Measurements from ENCODE around the gene E2F1. TPM values are rescaled to one million over a fixed set of nuclear protein-coding genes. Genes with fewer than 3 reads are reported as not detected.
"Not testable (repeated sequence)": the region's sequence is repeated elsewhere in the genome, so short reads cannot be mapped to it uniquely, and the experiment has no call there.

E2F1 gene
- total and polyA plus RNA-seq, 4 experiments from 2014 or later = 0.46 to 2.6 (median 1.6) TPM

DNA sequence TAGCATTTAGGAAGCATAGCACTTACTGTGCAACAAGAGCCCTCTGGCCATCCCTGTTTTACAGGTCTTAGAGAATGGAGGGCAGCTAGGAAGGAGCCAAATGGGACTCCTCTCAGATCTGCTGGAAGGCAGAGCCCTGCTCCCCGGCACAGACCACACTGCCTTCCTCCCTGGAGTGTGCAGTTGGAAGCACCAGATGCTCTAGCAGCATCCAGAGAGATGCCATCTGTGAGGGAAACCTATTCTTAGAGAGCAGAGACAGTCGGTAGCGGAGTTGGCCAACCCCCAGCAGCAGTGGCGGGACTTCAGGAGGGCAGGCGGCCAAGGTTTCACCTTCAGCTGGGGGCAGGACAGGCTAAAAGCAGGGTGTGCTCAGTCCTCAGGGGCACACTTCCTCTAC, 16.7 kb upstream of the E2F1 start:
- H3K4me3 Mint-ChIP-seq = no peak overlapping the region
- peaks cover 0 to 2% (median 0%) of the 10 kb centered on the region in 8 donors for H3K9me3 Mint-ChIP-seq
- H3K27me3 Mint-ChIP-seq = no peaks in the 10 kb centered on the region
- H3K36me3 ChIP-seq (ENCODE audit: insufficient read depth, low read length) = peaks cover 6% of the 10 kb centered on the region
- intact Hi-C loops (cut with micrococcal nuclease) = no loop called here
- ChIA-PET POLR2A (ENCODE audit: partially characterized antibody) (no interaction called here), CTCF (ENCODE audit: partially characterized antibody) (no interaction called here)
- H3K27ac ChIP-seq (ENCODE audit: low read depth, low read length) = no peak overlapping the region
- H3K9me3 ChIP-seq (ENCODE audit: control insufficient read depth in 1 of 2, low read length in 2 of 2) = no peaks in the 10 kb centered on the region
- H3K27me3 ChIP-seq (ENCODE audit: insufficient read depth, low read length) = no peaks in the 10 kb centered on the region
- H3K27ac Mint-ChIP-seq = peak overlapping the region in 2 of 7 donors; percentile 20 to 25
- no peaks in the 10 kb centered on the region for H3K4me1 Mint-ChIP-seq
- H3K36me3 Mint-ChIP-seq = peaks cover 6 to 14% of the 10 kb centered on the region in 2 donors
- no peaks in the 10 kb centered on the region for H3K4me1 ChIP-seq (ENCODE audit: insufficient read depth, low read length)
- no peak for DNase-seq
- H3K4me3 ChIP-seq (ENCODE audit: low read length in 2 of 2) = no peak overlapping the region

GRCh38 chr20:33701629-33702450, 15.7 kb upstream of the E2F1 start:
- POLR2A ChIA-PET (ENCODE audit: partially characterized antibody) = no interaction called here
- H3K36me3 ChIP-seq (ENCODE audit: insufficient read depth, low read length) = no peaks in the 10 kb centered on the region
- DNase-seq = no peak
- H3K27me3 Mint-ChIP-seq = no peaks in the 10 kb centered on the region
- H3K36me3 Mint-ChIP-seq = peaks cover 0 to 6% of the 10 kb centered on the region in 2 donors
- no peak overlapping the region for H3K27ac ChIP-seq (ENCODE audit: low read depth, low read length)
- H3K27ac Mint-ChIP-seq = no peak overlapping the region
- CTCF ChIA-PET (ENCODE audit: partially characterized antibody) = no interaction called here
- H3K27me3 ChIP-seq (ENCODE audit: insufficient read depth, low read length) = no peaks in the 10 kb centered on the region
- H3K9me3 ChIP-seq (ENCODE audit: control insufficient read depth in 1 of 2, low read length in 2 of 2) = no peaks in the 10 kb centered on the region
- H3K4me1 Mint-ChIP-seq = no peaks in the 10 kb centered on the region
- intact Hi-C loops (cut with micrococcal nuclease) = no loop called here
- H3K9me3 Mint-ChIP-seq = peaks cover 0 to 4% (median 0%) of the 10 kb centered on the region in 8 donors
- H3K4me3 Mint-ChIP-seq = no peak overlapping the region
- H3K4me1 ChIP-seq (ENCODE audit: insufficient read depth, low read length) = no peaks in the 10 kb centered on the region
- H3K4me3 ChIP-seq (ENCODE audit: low read length in 2 of 2) = no peak overlapping the region

- H3K36me3 Mint-ChIP-seq; H3K9me3 Mint-ChIP-seq; POLR2A ChIA-PET (ENCODE audit: partially characterized antibody); H3K4me1 ChIP-seq (ENCODE audit: insufficient read depth, low read length); H3K9me3 ChIP-seq (ENCODE audit: control insufficient read depth in 1 of 2, low read length in 2 of 2); H3K27ac Mint-ChIP-seq; H3K4me3 ChIP-seq (ENCODE audit: low read length in 2 of 2); H3K4me1 Mint-ChIP-seq; H3K27me3 ChIP-seq (ENCODE audit: insufficient read depth, low read length); CTCF ChIA-PET (ENCODE audit: partially characterized antibody); H3K27me3 Mint-ChIP-seq; H3K36me3 ChIP-seq (ENCODE audit: insufficient read depth, low read length); H3K27ac ChIP-seq (ENCODE audit: low read depth, low read length); intact Hi-C loops (cut with micrococcal nuclease); DNase-seq; H3K4me3 Mint-ChIP-seq: not testable (repeated sequence)
Observed at GRCh38 chr20:33700696-33701441, 14.7 kb upstream of the E2F1 start.

GRCh38 chr20:33698966-33699365, 12.8 kb upstream of the E2F1 start:
- H3K4me3 ChIP-seq (ENCODE audit: low read length in 2 of 2); intact Hi-C loops (cut with micrococcal nuclease); H3K27me3 Mint-ChIP-seq; H3K27me3 ChIP-seq (ENCODE audit: insufficient read depth, low read length); H3K4me3 Mint-ChIP-seq; CTCF ChIA-PET (ENCODE audit: partially characterized antibody); POLR2A ChIA-PET (ENCODE audit: partially characterized antibody); H3K4me1 Mint-ChIP-seq; H3K9me3 ChIP-seq (ENCODE audit: control insufficient read depth in 1 of 2, low read length in 2 of 2); H3K4me1 ChIP-seq (ENCODE audit: insufficient read depth, low read length); H3K27ac Mint-ChIP-seq; H3K36me3 Mint-ChIP-seq; H3K36me3 ChIP-seq (ENCODE audit: insufficient read depth, low read length); H3K9me3 Mint-ChIP-seq; DNase-seq; H3K27ac ChIP-seq (ENCODE audit: low read depth, low read length): not testable (repeated sequence)

- Histone ChIP-seq H3K27ac (ENCODE audit: low read depth, low read length) (no peak overlapping the region), H3K9me3 (ENCODE audit: control insufficient read depth in 1 of 2, low read length in 2 of 2) (no peaks in the 10 kb centered on the region), H3K4me3 (ENCODE audit: low read length in 2 of 2) (no peak overlapping the region), H3K4me1 (ENCODE audit: insufficient read depth, low read length) (no peaks in the 10 kb centered on the region), H3K27me3 (ENCODE audit: insufficient read depth, low read length) (no peaks in the 10 kb centered on the region), H3K36me3 (ENCODE audit: insufficient read depth, low read length) (no peaks in the 10 kb centered on the region)
- no peak for DNase-seq
- ChIA-PET POLR2A (ENCODE audit: partially characterized antibody) (interaction anchor here (1.1 to 1.2 kb wide), 2 partner anchors 23 to 36 kb away, joined by 3 read pairs; partner anchors contain the start of gene PXMP4), CTCF (ENCODE audit: partially characterized antibody) (no interaction called here)
- Mint-ChIP-seq H3K4me3 (no peak overlapping the region), H3K27me3 (no peaks in the 10 kb centered on the region), H3K4me1 (no peaks in the 10 kb centered on the region), H3K36me3 (no peaks in the 10 kb centered on the region), H3K9me3 (peaks cover 0 to 4% (median 0%) of the 10 kb centered on the region in 8 donors), H3K27ac (no peak overlapping the region)
- intact Hi-C loops (cut with micrococcal nuclease) = no loop called here
Observed at GRCh38 chr20:33697129-33697528, 10.9 kb upstream of the E2F1 start.

GRCh38 chr20:33696448-33696847, 10.3 kb upstream of the E2F1 start:
- no peak for DNase-seq

DNA sequence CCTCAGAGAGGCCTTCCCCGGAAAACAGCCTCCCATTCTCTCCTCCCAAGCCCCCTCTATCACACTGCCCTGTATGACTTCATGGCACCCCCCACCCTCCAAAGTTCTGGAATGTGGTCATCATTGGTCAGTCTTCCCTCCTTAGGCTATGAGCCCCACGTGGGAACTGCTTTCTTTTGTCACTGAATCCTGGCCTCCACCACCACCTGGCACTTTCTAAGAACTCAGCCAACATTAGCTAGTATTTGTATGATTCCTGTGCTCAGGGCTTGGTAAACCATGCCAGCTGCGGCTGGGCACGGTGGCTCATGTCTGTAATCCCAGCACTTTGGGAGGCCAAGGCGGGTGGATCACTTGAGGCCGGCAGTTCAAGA, 8.4 kb upstream of the E2F1 start:
- POLR2A ChIA-PET (ENCODE audit: partially characterized antibody) = interaction anchor here (1.0 kb wide), 1 partner anchor 25 kb away, joined by 5 read pairs; the partner anchor contains the start of gene PXMP4
- Mint-ChIP-seq H3K27me3 (no peaks in the 10 kb centered on the region), H3K9me3 (peaks cover 0 to 4% (median 0%) of the 10 kb centered on the region in 8 donors), H3K27ac (peak overlapping the region in 2 of 7 donors; percentile 6 to 46), H3K4me1 (peaks cover 6 to 11% (median 8%) of the 10 kb centered on the region in 4 donors), H3K4me3 (no peak overlapping the region), H3K36me3 (no peaks in the 10 kb centered on the region)
- no peak for DNase-seq
- H3K4me1 ChIP-seq (ENCODE audit: insufficient read depth, low read length) = peaks cover 9% of the 10 kb centered on the region
- no peaks in the 10 kb centered on the region for H3K27me3 ChIP-seq (ENCODE audit: insufficient read depth, low read length)
- no peaks in the 10 kb centered on the region for H3K36me3 ChIP-seq (ENCODE audit: insufficient read depth, low read length)
- no peak overlapping the region for H3K4me3 ChIP-seq (ENCODE audit: low read length in 2 of 2)
- intact Hi-C loops (cut with micrococcal nuclease) = no loop called here
- no peak overlapping the region for H3K27ac ChIP-seq (ENCODE audit: low read depth, low read length)
- no peaks in the 10 kb centered on the region for H3K9me3 ChIP-seq (ENCODE audit: control insufficient read depth in 1 of 2, low read length in 2 of 2)
- CTCF ChIA-PET (ENCODE audit: partially characterized antibody) = no interaction called here

More at GRCh38 chr20:33696448-33696847, 10.3 kb upstream of the E2F1 start:
- Mint-ChIP-seq H3K4me3 (no peak overlapping the region), H3K4me1 (peaks cover 0 to under 1% (median 0%) of the 10 kb centered on the region in 4 donors), H3K27ac (no peak overlapping the region), H3K36me3 (no peaks in the 10 kb centered on the region), H3K27me3 (no peaks in the 10 kb centered on the region), H3K9me3 (peaks cover 0 to 4% (median 0%) of the 10 kb centered on the region in 8 donors)
- CTCF ChIA-PET (ENCODE audit: partially characterized antibody) = no interaction called here
- Histone ChIP-seq H3K9me3 (ENCODE audit: control insufficient read depth in 1 of 2, low read length in 2 of 2) (no peaks in the 10 kb centered on the region), H3K4me3 (ENCODE audit: low read length in 2 of 2) (no peak overlapping the region), H3K36me3 (ENCODE audit: insufficient read depth, low read length) (no peaks in the 10 kb centered on the region), H3K27ac (ENCODE audit: low read depth, low read length) (no peak overlapping the region), H3K27me3 (ENCODE audit: insufficient read depth, low read length) (no peaks in the 10 kb centered on the region), H3K4me1 (ENCODE audit: insufficient read depth, low read length) (no peaks in the 10 kb centered on the region)
- intact Hi-C loops (cut with micrococcal nuclease) = no loop called here
- POLR2A ChIA-PET (ENCODE audit: partially characterized antibody) = interaction anchor here (1.1 to 1.2 kb wide), 2 partner anchors 24 to 36 kb away, joined by 3 read pairs; partner anchors contain the start of gene PXMP4
